GOT3 (cell line): Measurements from ENCODE around the gene METRNL.
"Not testable (repeated sequence)": the region's sequence is repeated elsewhere in the genome, so short reads cannot be mapped to it uniquely, and the experiment has no call there.

ENCODE experiments used
- DNase-seq: peaks from one replicate; lab custom pipeline; 2025; ENCODE audit warnings: mixed read lengths; lab: John Stamatoyannopoulos, UW

Gene METRNL

GRCh38 chr17:83139541-83140248 is 60.3 kb downstream of the METRNL start:
- DNase-seq: not testable (repeated sequence)

DNA sequence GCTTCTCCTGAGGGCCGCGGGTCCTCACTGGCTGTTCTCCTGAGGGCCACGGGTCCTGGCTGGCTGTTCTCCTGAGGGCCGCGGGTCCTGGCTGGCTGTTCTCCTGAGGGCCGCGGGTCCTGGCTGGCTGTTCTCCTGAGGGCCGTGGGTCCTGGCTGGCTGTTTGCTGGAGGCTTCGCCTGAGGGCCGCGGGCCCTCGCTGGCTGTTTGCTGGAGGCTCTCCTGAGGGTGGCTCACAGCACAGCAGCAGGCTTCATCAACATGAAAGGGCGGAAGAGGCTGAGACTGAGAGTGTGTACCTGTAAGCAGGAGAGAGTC is 60.8 kb downstream of the METRNL start:
- not testable (repeated sequence) for DNase-seq

GRCh38 chr17:83142619-83143018 is 63.2 kb downstream of the METRNL start:
- DNase-seq: no peak

- DNase-seq: no peak
Observed at GRCh38 chr17:83143817-83144231, 64.4 kb downstream of the METRNL start.
